Naive thymus-derived CD4-positive, alpha-beta T cell (primary cell): ENCODE results near the gene ITPR2. TPM values are rescaled to one million over a fixed set of nuclear protein-coding genes. Genes with fewer than 3 reads are reported as not detected.
"Not testable (repeated sequence)": the region's sequence is repeated elsewhere in the genome, so short reads cannot be mapped to it uniquely, and the experiment has no call there.

Source experiments
- ATAC-seq: fragments of 150-1000 bp; cut with Tn5 transposase; 2 replicates; pipeline ENCODE4 v1.10.0; 2021; ENCODE audit warnings: mild to moderate bottlenecking, moderate library complexity
- CTCF ChIA-PET: fragments of 350-600 bp; sonication (Branson Sonifier 250); formaldehyde crosslinking; loops from one replicate; lab custom pipeline; 2021; ENCODE audit warnings: antibody characterized with exemption; lab: Charles Lee
- POLR2A ChIA-PET: fragments of 350-600 bp; sonication (Branson Sonifier 250); formaldehyde crosslinking; loops from one replicate; lab custom pipeline; 2021; ENCODE audit warnings: antibody characterized with exemption, inconsistent platforms; lab: Charles Lee
- DNase-seq, 9 donors: peaks; one replicate each; pipeline versions ENCODE4 v3.0.0 to v3.0.0-alpha.2; 2020 to 2022; ENCODE audit warnings: mixed read lengths in 1 of 9
- H3K27ac ChIP-seq: one replicate; pipeline ENCODE4 v1.7.0; 2013; ENCODE audit warnings: mild to moderate bottlenecking, low read depth, low read length, moderate library complexity
- H3K27me3 ChIP-seq, 2 donors: one replicate each; pipeline ENCODE4 v1.7.0; 2013; ENCODE audit warnings: low read length in 2 of 2, mild to moderate bottlenecking in 2 of 2, moderate library complexity in 2 of 2; ENCODE audit not compliant: control insufficient read depth in 2 of 2, insufficient read depth in 2 of 2
- H3K36me3 ChIP-seq, 3 experiments: 1 replicate in 2 of 3; 2 replicates in 1 of 3; pipeline ENCODE4 v1.7.0; 2013; ENCODE audit warnings: low read length in 3 of 3, mild to moderate bottlenecking in 3 of 3, moderate library complexity in 1 of 3; ENCODE audit not compliant: insufficient read depth in 3 of 3, control insufficient read depth in 2 of 3
- H3K4me1 ChIP-seq, 2 donors: one replicate each; pipeline ENCODE4 v1.7.0; 2013; ENCODE audit warnings: low read length in 2 of 2, mild to moderate bottlenecking in 2 of 2, moderate library complexity in 1 of 2; ENCODE audit not compliant: control insufficient read depth in 2 of 2, insufficient read depth in 2 of 2
- H3K4me3 ChIP-seq: 2 replicates; pipeline ENCODE4 v1.7.0; 2013; ENCODE audit warnings: mild to moderate bottlenecking, low read length
- H3K9me3 ChIP-seq, 3 experiments: 1 replicate in 2 of 3; 2 replicates in 1 of 3; pipeline ENCODE4 v1.7.0; 2013; ENCODE audit warnings: low read length in 3 of 3; ENCODE audit not compliant: control insufficient read depth in 2 of 3
- H3K27ac Mint-ChIP-seq, 9 donors: one replicate each; pipeline ENCODE4 v1.8.0; 2020 to 2022; ENCODE audit warnings: mixed read lengths in 9 of 9, mild to moderate bottlenecking in 8 of 9, moderate library complexity in 5 of 9, inconsistent platforms in 2 of 9
- H3K27me3 Mint-ChIP-seq, 5 donors: one replicate each; pipeline ENCODE4 v1.8.0; 2021 to 2022; ENCODE audit warnings: mixed read lengths in 5 of 5, mild to moderate bottlenecking in 1 of 5
- H3K36me3 Mint-ChIP-seq, 5 donors: one replicate each; pipeline ENCODE4 v1.8.0; 2020 to 2022; ENCODE audit warnings: mixed read lengths in 5 of 5, mild to moderate bottlenecking in 3 of 5, inconsistent platforms in 1 of 5
- H3K4me1 Mint-ChIP-seq, 7 donors: one replicate each; pipeline ENCODE4 v1.8.0; 2020 to 2022; ENCODE audit warnings: mixed read lengths in 7 of 7, mild to moderate bottlenecking in 3 of 7, inconsistent platforms in 1 of 7
- H3K4me3 Mint-ChIP-seq, 10 donors: one replicate each; pipeline ENCODE4 v1.8.0; 2020 to 2022; ENCODE audit warnings: mild to moderate bottlenecking in 10 of 10, mixed read lengths in 10 of 10, moderate library complexity in 6 of 10, inconsistent platforms in 2 of 10
- H3K9me3 Mint-ChIP-seq, 11 donors: one replicate each; pipeline ENCODE4 v1.8.0; 2020 to 2022; ENCODE audit warnings: mixed read lengths in 11 of 11, mild to moderate bottlenecking in 4 of 11, inconsistent platforms in 1 of 11, moderate library complexity in 1 of 11
- intact Hi-C, 2 donors: fragments of 100-400 bp; cut with micrococcal nuclease; formaldehyde crosslinking; loops; one replicate each; pipeline ENCODE4 v1.15.1; 2023
- polyA plus RNA-seq, 2 donors: library from polyadenylated mRNA; unstranded; fragments of 300-500 nt; fragmentation: Illumina TruSeq; gene quantifications; one replicate each; pipeline ENCODE4 v1.2.3, GENCODE V29; 2021
- total RNA-seq, 6 experiments: library from RNA in 5 of 6; stranded (reverse) in 5 of 6; gene quantifications; 1 replicate in 5 of 6; 2 replicates in 1 of 6; pipeline ENCODE4 v1.2.3 and lab custom pipeline; 2021 to 2026

Gene ITPR2
- total and polyA plus RNA-seq, 7 experiments from 2014 or later: 11.3 to 71.5 (median 51.4) TPM

- peaks cover 17 to 72% (median 58%) of the 10 kb centered on the region in 5 donors for H3K36me3 Mint-ChIP-seq
- Histone ChIP-seq H3K27me3 (no peaks in the 10 kb centered on the region), H3K36me3 (peaks cover 0 to 4% (median 2%) of the 10 kb centered on the region in 3 experiments), H3K4me3 (no peak overlapping the region), H3K4me1 (no peaks in the 10 kb centered on the region), H3K27ac (no peak overlapping the region), H3K9me3 (peaks cover 0 to 12% (median 0%) of the 10 kb centered on the region in 3 experiments)
- POLR2A ChIA-PET: no interaction called here
- no peak for ATAC-seq
- CTCF ChIA-PET: no interaction called here
- no peak overlapping the region for H3K4me3 Mint-ChIP-seq
- H3K27ac Mint-ChIP-seq: no peak overlapping the region
- peaks cover 2 to 22% (median 9%) of the 10 kb centered on the region in 11 donors for H3K9me3 Mint-ChIP-seq
- intact Hi-C loops: loop anchor here in 1 of 2 donors (2.0 kb wide), 1 partner anchor 102 kb away; no protein-coding TSS in a partner anchor
- no peak for DNase-seq
- peaks cover 0 to 12% (median 4%) of the 10 kb centered on the region in 7 donors for H3K4me1 Mint-ChIP-seq
- H3K27me3 Mint-ChIP-seq: no peaks in the 10 kb centered on the region
These were observed 49.9 kb downstream of the ITPR2 start for GRCh38 chr12:26783131-26783526.

- H3K27me3 Mint-ChIP-seq: no peaks in the 10 kb centered on the region
- H3K27ac Mint-ChIP-seq: no peak overlapping the region
- peaks cover 4 to 28% (median 11%) of the 10 kb centered on the region in 11 donors for H3K9me3 Mint-ChIP-seq
- Histone ChIP-seq H3K27ac (no peak overlapping the region), H3K27me3 (no peaks in the 10 kb centered on the region), H3K4me3 (no peak overlapping the region), H3K4me1 (no peaks in the 10 kb centered on the region), H3K9me3 (peaks cover 0 to 15% (median 0%) of the 10 kb centered on the region in 3 experiments), H3K36me3 (peaks cover 0 to 3% (median 2%) of the 10 kb centered on the region in 3 experiments)
- DNase-seq (no peak), ATAC-seq (no peak)
- H3K4me1 Mint-ChIP-seq: peaks cover 0 to 12% (median 4%) of the 10 kb centered on the region in 7 donors
- POLR2A ChIA-PET: no interaction called here
- intact Hi-C loops: loop anchor here in 1 of 2 donors (2.0 kb wide), 1 partner anchor 102 kb away; no protein-coding TSS in a partner anchor
- no peak overlapping the region for H3K4me3 Mint-ChIP-seq
- CTCF ChIA-PET: interaction anchor here (0.7 kb wide), 1 partner anchor 246 kb away, joined by 5 read pairs; no protein-coding TSS in a partner anchor
- H3K36me3 Mint-ChIP-seq: peaks cover 17 to 73% (median 57%) of the 10 kb centered on the region in 5 donors
These were observed 50.4 kb downstream of the ITPR2 start for GRCh38 chr12:26782372-26783130.

- H3K4me3 Mint-ChIP-seq, H3K4me3 ChIP-seq, H3K4me1 ChIP-seq, H3K27me3 Mint-ChIP-seq, H3K27ac ChIP-seq, POLR2A ChIA-PET, H3K36me3 ChIP-seq, CTCF ChIA-PET, H3K27me3 ChIP-seq, H3K27ac Mint-ChIP-seq, intact Hi-C loops, ATAC-seq, DNase-seq: not testable (repeated sequence)
- Mint-ChIP-seq H3K9me3 (peaks cover 4 to 43% (median 19%) of the 10 kb centered on the region in 11 donors), H3K4me1 (peaks cover 0 to 12% (median 4%) of the 10 kb centered on the region in 7 donors), H3K36me3 (peaks cover 23 to 78% (median 64%) of the 10 kb centered on the region in 5 donors)
- H3K9me3 ChIP-seq: peaks cover 0 to 24% (median 0%) of the 10 kb centered on the region in 3 experiments
These were observed 52.3 kb downstream of the ITPR2 start for GRCh38 chr12:26780656-26781055.

GRCh38 chr12:26778173-26778775 lies 54.7 kb downstream of the ITPR2 start:
- peaks cover 18 to 84% (median 77%) of the 10 kb centered on the region in 5 donors for H3K36me3 Mint-ChIP-seq

GRCh38 chr12:26777236-26777635 lies 55.8 kb downstream of the ITPR2 start:
- ATAC-seq: no peak
- peaks cover 4 to 36% (median 19%) of the 10 kb centered on the region in 11 donors for H3K9me3 Mint-ChIP-seq
- no peaks in the 10 kb centered on the region for H3K27me3 ChIP-seq
- H3K9me3 ChIP-seq: peaks cover 0 to 24% (median 0%) of the 10 kb centered on the region in 3 experiments
- H3K4me1 ChIP-seq: no peaks in the 10 kb centered on the region
- no peak for DNase-seq
- no peak overlapping the region for H3K4me3 ChIP-seq
- intact Hi-C loops: no loop called here
- ChIA-PET CTCF (no interaction called here), POLR2A (no interaction called here)
- no peak overlapping the region for H3K27ac ChIP-seq
- H3K4me3 Mint-ChIP-seq: no peak overlapping the region
- H3K27ac Mint-ChIP-seq: no peak overlapping the region
- H3K36me3 ChIP-seq: peaks cover 0 to 3% (median 2%) of the 10 kb centered on the region in 3 experiments
- peaks cover 0 to 13% (median 7%) of the 10 kb centered on the region in 7 donors for H3K4me1 Mint-ChIP-seq
- H3K27me3 Mint-ChIP-seq: no peaks in the 10 kb centered on the region
- H3K36me3 Mint-ChIP-seq: peaks cover 16 to 81% (median 74%) of the 10 kb centered on the region in 5 donors

More at GRCh38 chr12:26778173-26778775, 54.7 kb downstream of the ITPR2 start:
- H3K36me3 ChIP-seq, H3K27ac ChIP-seq, H3K4me1 ChIP-seq, H3K4me3 Mint-ChIP-seq, CTCF ChIA-PET, H3K4me3 ChIP-seq, POLR2A ChIA-PET, ATAC-seq, H3K27me3 Mint-ChIP-seq, H3K27me3 ChIP-seq, H3K27ac Mint-ChIP-seq, DNase-seq, intact Hi-C loops: not testable (repeated sequence)
- peaks cover 0 to 24% (median 0%) of the 10 kb centered on the region in 3 experiments for H3K9me3 ChIP-seq
- peaks cover 0 to 15% (median 6%) of the 10 kb centered on the region in 7 donors for H3K4me1 Mint-ChIP-seq
- peaks cover 4 to 36% (median 19%) of the 10 kb centered on the region in 11 donors for H3K9me3 Mint-ChIP-seq

- H3K27ac Mint-ChIP-seq, H3K36me3 ChIP-seq, intact Hi-C loops, H3K27me3 Mint-ChIP-seq, POLR2A ChIA-PET, H3K4me3 Mint-ChIP-seq, DNase-seq, H3K27ac ChIP-seq, CTCF ChIA-PET, ATAC-seq, H3K4me3 ChIP-seq, H3K4me1 ChIP-seq, H3K27me3 ChIP-seq: not testable (repeated sequence)
- Mint-ChIP-seq H3K9me3 (peaks cover 4 to 36% (median 19%) of the 10 kb centered on the region in 11 donors), H3K36me3 (peaks cover 16 to 72% (median 69%) of the 10 kb centered on the region in 5 donors), H3K4me1 (peaks cover under 1 to 13% (median 7%) of the 10 kb centered on the region in 7 donors)
- H3K9me3 ChIP-seq: peaks cover 0 to 24% (median 0%) of the 10 kb centered on the region in 3 experiments
These were observed 57.0 kb downstream of the ITPR2 start for GRCh38 chr12:26775991-26776390.
